SK-N-SH (cell line): Measurements from ENCODE around the gene RPS6KA2. TPM values are rescaled to one million over a fixed set of nuclear protein-coding genes. Genes with fewer than 3 reads are reported as not detected.

Source experiments
- CTCF ChIA-PET: fragments of 300-600, 350-600 bp; formaldehyde crosslinking; extraction: SDS; loops from one replicate; lab custom pipeline; 2021; lab: Yijun Ruan, JAX
- POLR2A ChIA-PET: fragments of 350-600 bp; sonication (Branson Sonifier 250); formaldehyde crosslinking; extraction: SDS; loops from one replicate; lab custom pipeline; 2020; ENCODE audit warnings: antibody characterized with exemption, inconsistent platforms; lab: Yijun Ruan, JAX
- DNase-seq: peaks from one replicate; pipeline ENCODE4 v3.0.0; 2012
- H2AFZ ChIP-seq: fragments of 200-600 bp; sonication (generic); 2 replicates; pipeline ENCODE4 v1.8.1; 2016; ENCODE audit warnings: antibody characterized with exemption, mild to moderate bottlenecking, low read depth
- H3F3A ChIP-seq: fragments of 200-600 bp; sonication (generic); replicated peaks from 2 replicates; pipeline ENCODE3; 2016; ENCODE audit warnings: antibody characterized with exemption, mild to moderate bottlenecking; ENCODE audit not compliant: insufficient read depth
- H3K27ac ChIP-seq, 2 experiments: fragments of 200-500 bp in 1 of 2; fragments of 200-600 bp in 1 of 2; sonication (Bioruptor generic) in 1 of 2; sonication (generic), shearing (Covaris generic) in 1 of 2; 2 replicates each; pipeline versions ENCODE4 v1.5.1 to v1.6.1; 2014 to 2016; ENCODE audit warnings: low read depth in 2 of 2, inconsistent platforms in 1 of 2, low read length in 1 of 2, mild to moderate bottlenecking in 1 of 2, mixed read lengths in 1 of 2
- H3K27me3 ChIP-seq: fragments of 200-600 bp; sonication (generic), shearing (Covaris generic); 2 replicates; pipeline ENCODE4 v1.6.1; 2016; ENCODE audit warnings: mixed run types; ENCODE audit not compliant: insufficient read depth
- H3K36me3 ChIP-seq, 2 experiments: fragments of 200-500 bp in 1 of 2; fragments of 200-600 bp in 1 of 2; sonication (Bioruptor generic) in 1 of 2; sonication (generic) in 1 of 2; replicated peaks in 1 of 2; 2 replicates each; pipeline versions ENCODE3 to v1.5.1; 2014 to 2016; ENCODE audit warnings: low read length in 1 of 2, mild to moderate bottlenecking in 1 of 2; ENCODE audit not compliant: insufficient read depth in 2 of 2, control insufficient read depth in 1 of 2
- H3K4me1 ChIP-seq, 2 experiments: fragments of 200-500 bp in 1 of 2; fragments of 200-600 bp in 1 of 2; sonication (Bioruptor generic) in 1 of 2; sonication (generic), shearing (Covaris generic) in 1 of 2; 2 replicates each; pipeline versions ENCODE4 v1.5.1 to v1.6.1; 2014 to 2016; ENCODE audit warnings: low read depth in 1 of 2, low read length in 1 of 2, mixed run types in 1 of 2; ENCODE audit not compliant: insufficient read depth in 2 of 2, control insufficient read depth in 1 of 2
- H3K4me2 ChIP-seq: fragments of 200-600 bp; sonication (generic), shearing (Covaris generic); 2 replicates; pipeline ENCODE4 v1.6.1; 2017; ENCODE audit warnings: mixed run types
- H3K4me3 ChIP-seq, 2 experiments: fragments of 200-500 bp in 1 of 2; fragments of 200-600 bp in 1 of 2; sonication (Bioruptor generic) in 1 of 2; sonication (generic), shearing (Covaris generic) in 1 of 2; 2 replicates each; pipeline versions ENCODE4 v1.5.1 to v1.8.1; 2014 to 2016; ENCODE audit warnings: low read depth in 2 of 2, inconsistent platforms in 1 of 2, low read length in 1 of 2, mild to moderate bottlenecking in 1 of 2, mixed read lengths in 1 of 2, moderate library complexity in 1 of 2
- H3K79me2 ChIP-seq: fragments of 200-600 bp; sonication (generic); 2 replicates; pipeline ENCODE4 v1.8.1; 2017; ENCODE audit warnings: mild to moderate bottlenecking; ENCODE audit not compliant: insufficient read depth
- H3K9ac ChIP-seq: fragments of 200-600 bp; sonication (generic); 2 replicates; pipeline ENCODE4 v1.6.1; 2017; ENCODE audit warnings: mixed run types
- H3K9me2 ChIP-seq: fragments of 200-600 bp; sonication (generic); 2 replicates; pipeline ENCODE4 v1.6.1; 2017; ENCODE audit warnings: mixed run types
- H3K9me3 ChIP-seq: fragments of 200-600 bp; sonication (generic); 2 replicates; pipeline ENCODE4 v1.6.1; 2017; ENCODE audit warnings: mixed run types, mild to moderate bottlenecking, moderate library complexity
- H4K20me1 ChIP-seq: fragments of 200-600 bp; sonication (generic); 2 replicates; pipeline ENCODE4 v1.6.1; 2017; ENCODE audit warnings: mild to moderate bottlenecking, mixed run types; ENCODE audit not compliant: insufficient read depth
- ELF1 ChIP-seq: IDR thresholded peaks from 2 replicates; pipeline ENCODE4 v1.4.0; 2012
- EP300 ChIP-seq, 2 experiments: IDR thresholded peaks; 2 replicates each; pipeline versions ENCODE4 v1.4.0 to v1.6.1; 2012; ENCODE audit warnings: borderline replicate concordance in 1 of 2, low read depth in 1 of 2, low read length in 1 of 2
- FOSL2 ChIP-seq: IDR thresholded peaks from 2 replicates; pipeline ENCODE4 v1.4.0; 2012; ENCODE audit warnings: low read depth, mild to moderate bottlenecking, moderate library complexity, borderline replicate concordance
- FOXJ3 ChIP-seq: sonication (generic); formaldehyde crosslinking; IDR thresholded peaks from 2 replicates; pipeline ENCODE4 v1.5.1; 2020; ENCODE audit warnings: mild to moderate bottlenecking, missing genetic modification reagents
- GATA2 ChIP-seq: sonication (generic); formaldehyde crosslinking; IDR thresholded peaks from 2 replicates; pipeline ENCODE4 v1.5.0; 2020; ENCODE audit warnings: mild to moderate bottlenecking, missing genetic modification reagents
- JUND ChIP-seq: IDR thresholded peaks from 2 replicates; pipeline ENCODE4 v1.4.0; 2012
- MEF2A ChIP-seq: IDR thresholded peaks from 2 replicates; pipeline ENCODE4 v1.4.0; 2012; ENCODE audit warnings: low read depth, borderline replicate concordance
- MXI1 ChIP-seq: IDR thresholded peaks from 2 replicates; pipeline ENCODE4 v1.6.1; 2012; ENCODE audit warnings: mild to moderate bottlenecking, low read depth, low read length, improper control_type of control experiment
- NFIC ChIP-seq: IDR thresholded peaks from 2 replicates; pipeline ENCODE4 v1.4.0; 2012; ENCODE audit warnings: borderline replicate concordance
- RCOR1 ChIP-seq: fragments of 150-350 bp; IDR thresholded peaks from 2 replicates; pipeline ENCODE4 v1.6.1; 2017; ENCODE audit warnings: antibody characterized with exemption, low read length
- REST ChIP-seq: IDR thresholded peaks from 2 replicates; pipeline ENCODE4 v1.6.1; 2012; ENCODE audit warnings: mild to moderate bottlenecking, low read depth, low read length, moderate library complexity
- RXRA ChIP-seq: IDR thresholded peaks from 2 replicates; pipeline ENCODE4 v1.4.0; 2012; ENCODE audit warnings: low read depth, mild to moderate bottlenecking, borderline replicate concordance
- SMC3 ChIP-seq: IDR thresholded peaks from 2 replicates; pipeline ENCODE4 v1.6.1; 2012; ENCODE audit warnings: low read depth, low read length, improper control_type of control experiment
- TEAD4 ChIP-seq: IDR thresholded peaks from 2 replicates; pipeline ENCODE4 v1.4.0; 2012; ENCODE audit warnings: mild to moderate bottlenecking, borderline replicate concordance; ENCODE audit not compliant: insufficient read depth
- ZBTB33 ChIP-seq: IDR thresholded peaks from 2 replicates; pipeline ENCODE4 v1.4.0; 2012; ENCODE audit warnings: low read depth, borderline replicate concordance
- WGBS: methylation state at CpG from one replicate; pipeline ENCODE4 v1.1.6; 2017; ENCODE audit warnings: low lambda C conversion rate; 5-methylcytosine and 5-hydroxymethylcytosine counted together
- polyA plus RNA-seq, 3 experiments: library from polyadenylated mRNA; depleted of rRNA; stranded (reverse); fragments of >200 nt; gene quantifications; 2 replicates each; pipeline ENCODE4 v1.2.3, GENCODE V29; 2012

Gene RPS6KA2
- polyA plus RNA-seq, 1 of the 3 experiments (the other 2 are of a cell fraction) = 59.5 TPM

GRCh38 chr6:166492092-166492741 is 134.8 kb downstream of the RPS6KA2 start:
- H3K4me3 ChIP-seq = no peak overlapping the region
- peaks cover 0 to 59% of the 10 kb centered on the region in 2 experiments; a peak in 3 of 4 replicates for H3K4me1 ChIP-seq
- no peak overlapping the region for H3K9ac ChIP-seq
- no peak for DNase-seq
- peaks cover 21 to 85% of the 10 kb centered on the region in 2 experiments for H3K36me3 ChIP-seq
- H3F3A ChIP-seq = no peaks in the 10 kb centered on the region
- H4K20me1 ChIP-seq = no peaks in the 10 kb centered on the region
- no peaks in the 10 kb centered on the region for H3K79me2 ChIP-seq
- H3K9me3 ChIP-seq = no peaks in the 10 kb centered on the region
- no peak overlapping the region for H2AFZ ChIP-seq
- H3K9me2 ChIP-seq = no peaks in the 10 kb centered on the region
- TF ChIP-seq ZBTB33 = no peak
- TF ChIP-seq FOSL2 = no peak
- peak in 1 of 2 experiments; percentile 68; a peak in 2 of 4 replicates for TF ChIP-seq EP300 (IDR thresholded peaks at IDR 0.05; ENCODE audit: borderline replicate concordance in 1 of 2, low read depth in 1 of 2, low read length in 1 of 2)
- TF ChIP-seq RCOR1 = peak; percentile 61; the same call in 1 of the 2 replicates
- no peak; the same call in 1 of the 2 replicates for TF ChIP-seq GATA2 (CRISPR knock-in tag)
- TF ChIP-seq MXI1 = no peak
- CTCF ChIA-PET = interaction anchor here (0.6 to 1.0 kb wide), 3 partner anchors 16 to 111 kb away, joined by 3 read pairs; no protein-coding TSS in a partner anchor
- WGBS = 65% methylated on average over 5 of the region's 5 CpGs
- POLR2A ChIA-PET = interaction anchor here (0.6 to 2.2 kb wide), 3 partner anchors 16 to 129 kb away, joined by 3 to 7 read pairs (median 3); no protein-coding TSS in a partner anchor
- H3K4me2 ChIP-seq = no peak overlapping the region
- peak overlapping the region in 1 of 2 experiments; percentile 99; a peak in 2 of 4 replicates for H3K27ac ChIP-seq
- H3K27me3 ChIP-seq = no peaks in the 10 kb centered on the region

- Histone ChIP-seq H3K36me3 (peaks cover 21 to 89% of the 10 kb centered on the region in 2 experiments), H3F3A (no peaks in the 10 kb centered on the region), H3K9me2 (no peaks in the 10 kb centered on the region), H3K27me3 (no peaks in the 10 kb centered on the region), H3K4me1 (peaks cover 0 to 59% of the 10 kb centered on the region in 2 experiments; a peak in 3 of 4 replicates), H3K27ac (peak overlapping the region in 1 of 2 experiments; percentile 99; a peak in 2 of 4 replicates), H4K20me1 (no peaks in the 10 kb centered on the region), H3K79me2 (no peaks in the 10 kb centered on the region), H2AFZ (no peak overlapping the region), H3K9ac (no peak overlapping the region), H3K4me2 (no peak overlapping the region), H3K9me3 (no peaks in the 10 kb centered on the region), H3K4me3 (no peak overlapping the region)
- ChIA-PET CTCF (interaction anchor here (0.9 to 1.2 kb wide), 4 partner anchors 12 to 99 kb away, joined by 3 to 5 read pairs (median 4); no protein-coding TSS in a partner anchor), POLR2A (interaction anchor here (0.5 to 2.2 kb wide), 7 partner anchors 9 to 438 kb away, joined by 3 to 14 read pairs (median 5); partner anchors contain the start of gene RPS6KA2)
- peak; percentile 84 for DNase-seq
- WGBS = 61% methylated on average over 17 of the region's 18 CpGs
- TF ChIP-seq ZBTB33 = no peak
- TF ChIP-seq EP300 (IDR thresholded peaks at IDR 0.05; ENCODE audit: borderline replicate concordance in 1 of 2, low read depth in 1 of 2, low read length in 1 of 2) = peak in 1 of 2 experiments; percentile 96; a peak in 2 of 4 replicates
- TF ChIP-seq MEF2A = no peak
- TF ChIP-seq RXRA = no peak
- 0 out of 2 replicates have a peak, but pooled peaks have one; percentile 22 for TF ChIP-seq TEAD4
- peak; percentile 81 for TF ChIP-seq FOXJ3 (CRISPR knock-in tag)
- TF ChIP-seq RCOR1 = peak; percentile 92
- TF ChIP-seq REST = no peak
- peak; percentile 76 for TF ChIP-seq MXI1
- TF ChIP-seq NFIC = peak; percentile 75
- no peak for TF ChIP-seq JUND
- no peak for TF ChIP-seq ELF1
- TF ChIP-seq SMC3 = peak; percentile 27; the same call in 1 of the 2 replicates
Measured at GRCh38 chr6:166490671-166491500, 136.2 kb downstream of the RPS6KA2 start.
